T-helper 22 cell (primary cell): Measurements from ENCODE around the gene FBXW12.
"Not testable (repeated sequence)": the region's sequence is repeated elsewhere in the genome, so short reads cannot be mapped to it uniquely, and the experiment has no call there.

Source experiments
- DNase-seq: peaks from one replicate; pipeline ENCODE4 v3.0.0-alpha.2; 2020; ENCODE audit warnings: low read depth

FBXW12 gene

GRCh38 chr3:48371651-48372376, at the start of gene FBXW12:
TSS of gene FBXW12 (plus strand) at chr3:48372219. CDS start at chr3:48372768, 549 bp downstream.
- no peak for DNase-seq

GRCh38 chr3:48331706-48332435, 40.1 kb upstream of the FBXW12 start:
- not testable (repeated sequence) for DNase-seq

GRCh38 chr3:48333346-48334245, 38.4 kb upstream of the FBXW12 start, which contains the start of gene SPINK8:
TSS of gene SPINK8 (minus strand) at chr3:48333661. CDS start at chr3:48328341, 5,320 bp downstream.
- not testable (repeated sequence) for DNase-seq

- no peak for DNase-seq
These were observed 37.4 kb upstream of the FBXW12 start for GRCh38 chr3:48334605-48335004.

GRCh38 chr3:48335286-48335685, 36.7 kb upstream of the FBXW12 start:
- not testable (repeated sequence) for DNase-seq

GRCh38 chr3:48337536-48337935, 34.5 kb upstream of the FBXW12 start:
- not testable (repeated sequence) for DNase-seq

GRCh38 chr3:48338635-48339034, 33.4 kb upstream of the FBXW12 start:
- no peak for DNase-seq

GRCh38 chr3:48343432-48343831, 28.6 kb upstream of the FBXW12 start:
- no peak for DNase-seq

- DNase-seq: no peak
These were observed 27.0 kb upstream of the FBXW12 start for GRCh38 chr3:48344867-48345507.

GRCh38 chr3:48345946-48346572, 26.0 kb upstream of the FBXW12 start:
- no peak for DNase-seq

- DNase-seq: no peak
These were observed 24.5 kb upstream of the FBXW12 start for GRCh38 chr3:48347500-48347899.

GRCh38 chr3:48352546-48352945, 19.5 kb upstream of the FBXW12 start:
- no peak for DNase-seq

- DNase-seq: no peak
These were observed 18.0 kb upstream of the FBXW12 start for GRCh38 chr3:48353987-48354386.

- DNase-seq: no peak
These were observed 15.6 kb upstream of the FBXW12 start for GRCh38 chr3:48356419-48356818.

GRCh38 chr3:48361928-48362327, 10.1 kb upstream of the FBXW12 start:
- no peak for DNase-seq

GRCh38 chr3:48364840-48365239, 7.2 kb upstream of the FBXW12 start:
- no peak for DNase-seq

GRCh38 chr3:48367201-48367600, 4.8 kb upstream of the FBXW12 start:
- no peak for DNase-seq

- no peak for DNase-seq
These were observed 2.2 kb upstream of the FBXW12 start for GRCh38 chr3:48369693-48370332.

- no peak for DNase-seq
These were observed 1.7 kb upstream of the FBXW12 start for GRCh38 chr3:48370333-48370713.

- DNase-seq: no peak
These were observed 355 bp downstream of the FBXW12 start for GRCh38 chr3:48372377-48372770.
